Common myeloid progenitor, CD34-positive (primary cell): Measurements from ENCODE around the gene SLC25A34.

ENCODE experiments used
- CTCF ChIA-PET: fragments of 350-600 bp; sonication (Branson Sonifier 250); formaldehyde crosslinking; loops from one replicate; lab custom pipeline; 2021; ENCODE audit warnings: antibody characterized with exemption; lab: Charles Lee
- POLR2A ChIA-PET: fragments of 350-600 bp; sonication (Branson Sonifier 250); formaldehyde crosslinking; loops from one replicate; lab custom pipeline; 2021; ENCODE audit warnings: antibody characterized with exemption; lab: Charles Lee
- DNase-seq, 3 donors: peaks; one replicate each; pipeline versions ENCODE4 v3.0.0 to v3.0.0-alpha.2; 2013
- H3K27ac ChIP-seq, 2 experiments: 1 replicate in 1 of 2; 2 replicates in 1 of 2; pipeline ENCODE4 v1.7.0; 2013; ENCODE audit warnings: inconsistent platforms in 2 of 2, low read length in 2 of 2, mild to moderate bottlenecking in 2 of 2, low read depth in 1 of 2, moderate library complexity in 1 of 2; ENCODE audit not compliant: severe bottlenecking in 2 of 2, insufficient read depth in 1 of 2, poor library complexity in 1 of 2
- H3K27me3 ChIP-seq, 5 experiments: replicated peaks in 2 of 5; 1 replicate in 3 of 5; 2 replicates in 2 of 5; pipeline versions ENCODE4 v1.6.1 to v1.7.0; 2013; ENCODE audit warnings: low read length in 4 of 5, mild to moderate bottlenecking in 2 of 5, moderate library complexity in 2 of 5, inconsistent platforms in 1 of 5; ENCODE audit not compliant: insufficient read depth in 5 of 5, control insufficient read depth in 4 of 5
- H3K36me3 ChIP-seq, 4 experiments: 1 replicate in 2 of 4; 2 replicates in 2 of 4; pipeline versions ENCODE4 v1.6.1 to v1.7.0; 2013; ENCODE audit warnings: low read length in 3 of 4, control low read depth in 1 of 4, mild to moderate bottlenecking in 1 of 4; ENCODE audit not compliant: control insufficient read depth in 4 of 4, insufficient read depth in 4 of 4
- H3K4me1 ChIP-seq, 4 experiments: 1 replicate in 3 of 4; 2 replicates in 1 of 4; pipeline versions ENCODE4 v1.6.1 to v1.7.1; 2013; ENCODE audit warnings: low read length in 3 of 4, mild to moderate bottlenecking in 3 of 4, control low read depth in 1 of 4, inconsistent platforms in 1 of 4, moderate library complexity in 1 of 4; ENCODE audit not compliant: control insufficient read depth in 4 of 4, insufficient read depth in 4 of 4; ENCODE audit errors: control extremely low read depth in 1 of 4
- H3K4me3 ChIP-seq, 7 experiments: 1 replicate in 4 of 7; 2 replicates in 3 of 7; pipeline versions ENCODE4 v1.5.1 to v1.7.0; 2013; ENCODE audit warnings: mild to moderate bottlenecking in 7 of 7, low read length in 6 of 7, moderate library complexity in 6 of 7, inconsistent platforms in 2 of 7, low read depth in 2 of 7, control low read depth in 1 of 7; ENCODE audit not compliant: insufficient read depth in 4 of 7, control insufficient read depth in 1 of 7; ENCODE audit errors: extremely low read depth in 1 of 7
- H3K9me3 ChIP-seq, 5 experiments: 1 replicate in 4 of 5; 2 replicates in 1 of 5; pipeline versions ENCODE4 v1.6.1 to v1.7.1; 2013; ENCODE audit warnings: low read length in 4 of 5, mild to moderate bottlenecking in 2 of 5, inconsistent platforms in 1 of 5, low read depth in 1 of 5, moderate library complexity in 1 of 5; ENCODE audit not compliant: control insufficient read depth in 4 of 5, insufficient read depth in 2 of 5; ENCODE audit errors: control extremely low read depth in 1 of 5
- WGBS: methylation state at CpG from one replicate; pipeline ENCODE4 v1.1.5; 2013; ENCODE audit not compliant: insufficient coverage; 5-methylcytosine and 5-hydroxymethylcytosine counted together

Gene SLC25A34

DNA sequence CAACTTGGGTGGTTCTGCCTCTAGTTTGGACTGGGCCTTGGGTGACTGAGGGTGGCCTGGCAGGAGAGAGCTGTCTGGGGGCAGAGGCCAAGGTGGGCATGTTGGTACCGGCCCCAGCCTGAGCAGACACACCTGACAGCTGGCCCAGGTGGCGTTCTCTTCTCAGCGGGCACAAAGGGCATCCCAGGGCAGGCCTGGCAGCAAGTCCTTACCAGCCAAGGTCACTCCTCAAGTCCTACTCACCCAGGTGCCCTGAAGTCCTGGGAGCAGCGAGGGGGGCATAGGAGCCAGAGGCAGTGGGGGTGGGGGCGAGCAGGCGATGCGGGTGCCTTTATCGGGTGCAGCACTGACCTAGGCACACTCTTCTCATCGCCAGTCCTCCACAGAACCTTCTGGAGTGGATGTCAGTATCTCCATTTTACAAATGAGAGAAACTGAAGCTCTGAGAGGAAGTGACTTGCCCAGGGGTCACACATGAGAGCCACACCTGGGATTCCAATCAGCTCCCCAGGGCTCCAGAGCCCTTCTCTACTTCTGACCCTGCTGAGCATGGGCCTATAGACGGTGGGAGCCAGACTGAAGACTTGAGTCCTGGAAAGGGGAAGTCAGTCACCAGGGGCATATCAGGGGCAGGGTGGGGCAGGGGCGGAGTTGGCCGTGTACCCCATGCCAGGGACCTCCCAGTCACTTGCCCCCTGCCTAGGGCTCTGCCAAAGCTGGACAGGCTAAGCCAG, 587 bp upstream of the SLC25A34 start:
- H3K4me3 ChIP-seq: no peak overlapping the region
- 59% methylated on average over 7 of the region's 12 CpGs for WGBS
- peak; percentile 18 to 63 (median 52) for DNase-seq
- no peak overlapping the region for H3K27ac ChIP-seq
- peaks cover 0 to 3% (median 0%) of the 10 kb centered on the region in 4 experiments for H3K4me1 ChIP-seq
- CTCF ChIA-PET: no interaction called here
- H3K27me3 ChIP-seq: no peaks in the 10 kb centered on the region
- H3K36me3 ChIP-seq: peaks cover under 1 to 47% (median 30%) of the 10 kb centered on the region in 4 experiments
- H3K9me3 ChIP-seq: no peaks in the 10 kb centered on the region
- POLR2A ChIA-PET: no interaction called here

DNA sequence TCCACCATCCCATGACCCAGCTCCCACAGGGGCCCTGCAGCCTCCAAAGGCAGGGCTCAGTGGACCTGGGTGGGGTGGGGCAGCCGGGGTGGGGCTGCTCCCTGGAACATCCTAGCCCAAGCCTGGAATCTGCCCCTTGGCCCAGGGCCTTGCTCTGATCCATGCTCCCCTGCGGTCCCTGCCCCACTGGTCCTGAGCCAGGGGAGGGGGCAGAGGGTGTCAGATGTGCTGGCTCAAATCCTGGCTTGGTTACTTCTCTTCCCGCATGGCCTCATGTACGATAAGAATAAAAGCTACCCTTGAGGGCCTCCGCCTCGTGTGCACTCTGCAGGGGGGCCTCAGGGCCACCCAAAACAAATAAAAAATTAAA, 819 bp downstream of the SLC25A34 start:
- Histone ChIP-seq H3K4me3 (no peak overlapping the region), H3K27ac (no peak overlapping the region), H3K27me3 (no peaks in the 10 kb centered on the region), H3K36me3 (peaks cover 0 to 33% (median 17%) of the 10 kb centered on the region in 4 experiments), H3K4me1 (peaks cover 0 to 3% (median 1%) of the 10 kb centered on the region in 4 experiments), H3K9me3 (no peaks in the 10 kb centered on the region)
- ChIA-PET CTCF (interaction anchor here (6.9 kb wide), 1 partner anchor 142 kb away, joined by 69 read pairs; no protein-coding TSS in a partner anchor), POLR2A (interaction anchor here (0.7 kb wide), 2 partner anchors 97 to 180 kb away, joined by 3 read pairs; no protein-coding TSS in a partner anchor)
- DNase-seq: no peak
- 80% methylated on average over 5 of the region's 6 CpGs for WGBS

DNA sequence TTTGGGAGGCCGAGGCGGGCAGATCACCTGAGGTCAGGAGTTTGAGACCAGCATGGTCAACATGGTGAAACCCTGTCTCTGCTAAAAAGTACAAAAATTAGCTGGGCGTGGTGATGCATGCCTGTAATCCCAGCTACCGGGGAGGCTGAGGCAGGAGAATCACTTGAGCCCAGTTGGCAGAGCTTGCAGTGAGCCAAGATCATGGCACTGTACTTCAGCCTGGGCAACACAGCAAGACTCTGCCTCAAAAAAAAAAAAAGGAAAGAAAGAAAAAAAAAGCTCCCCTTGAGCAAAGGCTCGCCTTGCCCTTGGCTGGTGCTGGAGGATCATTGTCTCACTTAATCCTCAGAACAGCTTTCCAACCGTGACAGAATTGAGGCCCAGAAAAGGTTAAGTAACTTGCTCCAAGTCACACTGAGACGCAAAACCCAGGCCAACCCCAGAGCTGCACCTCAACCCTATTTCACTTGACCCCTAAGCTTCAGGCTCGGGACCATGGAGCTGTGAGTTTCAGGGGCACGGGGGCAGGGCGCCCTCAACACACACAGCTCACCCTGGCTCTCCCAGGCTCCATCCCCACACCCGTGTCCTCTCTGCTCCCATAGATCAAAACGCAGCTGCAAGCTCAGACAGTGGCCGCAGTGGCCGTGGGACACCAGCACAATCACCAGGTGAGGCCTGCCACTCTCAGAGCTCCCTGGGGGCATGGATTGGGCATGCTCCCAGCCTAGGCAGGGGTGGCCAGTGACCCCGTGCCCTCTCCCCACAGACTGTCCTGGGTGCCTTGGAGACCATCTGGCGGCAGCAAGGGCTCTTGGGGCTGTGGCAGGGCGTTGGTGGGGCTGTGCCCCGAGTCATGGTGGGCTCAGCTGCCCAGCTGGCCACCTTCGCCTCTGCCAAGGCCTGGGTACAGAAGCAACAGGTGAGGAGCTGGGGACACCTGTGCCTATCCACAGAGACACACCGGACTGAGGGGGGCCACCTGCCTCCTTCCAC, 1.6 kb downstream of the SLC25A34 start:
- POLR2A ChIA-PET: interaction anchor here (0.6 to 0.7 kb wide), 3 partner anchors 45 to 119 kb away, joined by 3 to 4 read pairs (median 3); no protein-coding TSS in a partner anchor
- H3K36me3 ChIP-seq: peaks cover 0 to 25% (median 13%) of the 10 kb centered on the region in 4 experiments
- H3K27me3 ChIP-seq: no peaks in the 10 kb centered on the region
- 93% methylated on average over 19 of the region's 20 CpGs for WGBS
- no peak overlapping the region for H3K4me3 ChIP-seq
- no peak overlapping the region for H3K27ac ChIP-seq
- CTCF ChIA-PET: interaction anchor here (0.7 to 6.9 kb wide), 4 partner anchors 10 to 143 kb away, joined by 3 to 69 read pairs (median 4); no protein-coding TSS in a partner anchor
- H3K4me1 ChIP-seq: peaks cover 0 to 3% (median 1%) of the 10 kb centered on the region in 4 experiments
- no peaks in the 10 kb centered on the region for H3K9me3 ChIP-seq
- DNase-seq: no peak

DNA sequence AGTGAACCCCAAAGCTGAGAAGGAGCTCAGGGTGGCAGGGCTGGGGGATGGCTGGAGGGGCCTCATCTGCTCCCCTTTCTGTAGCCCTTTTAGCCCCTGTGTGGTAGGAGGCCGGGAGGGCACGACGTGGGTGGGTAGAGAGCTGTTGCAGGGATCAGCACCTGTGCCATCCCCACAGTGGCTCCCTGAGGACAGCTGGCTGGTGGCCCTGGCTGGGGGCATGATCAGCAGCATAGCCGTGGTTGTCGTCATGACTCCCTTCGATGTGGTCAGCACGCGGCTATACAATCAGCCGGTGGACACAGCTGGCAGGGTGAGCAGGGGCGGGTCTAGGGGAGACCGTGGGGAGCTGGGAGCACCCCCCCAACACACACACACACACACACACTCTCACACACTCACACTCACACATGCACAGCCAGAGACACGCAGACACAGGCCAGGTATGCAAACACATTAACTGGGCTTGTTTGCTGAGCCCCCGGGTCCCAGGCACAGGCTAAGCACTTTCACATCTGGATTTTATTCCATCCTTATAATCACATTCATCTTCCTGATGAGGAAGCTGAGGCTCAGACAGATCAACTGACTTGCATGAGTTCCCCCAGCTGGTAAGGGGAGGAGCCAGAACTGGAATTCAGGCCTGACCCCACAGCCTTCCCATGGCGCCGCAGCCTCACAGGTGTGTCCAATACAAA, 2.5 kb downstream of the SLC25A34 start:
- ChIA-PET POLR2A (interaction anchor here (0.5 kb wide), 1 partner anchor 144 kb away, joined by 3 read pairs; no protein-coding TSS in a partner anchor), CTCF (interaction anchor here (0.7 to 6.9 kb wide), 7 partner anchors 9 to 144 kb away, joined by 3 to 69 read pairs (median 3); no protein-coding TSS in a partner anchor)
- DNase-seq: no peak
- H3K27ac ChIP-seq: no peak overlapping the region
- H3K9me3 ChIP-seq: no peaks in the 10 kb centered on the region
- no peaks in the 10 kb centered on the region for H3K27me3 ChIP-seq
- H3K4me3 ChIP-seq: no peak overlapping the region
- H3K36me3 ChIP-seq: peaks cover 0 to 16% (median 6%) of the 10 kb centered on the region in 4 experiments
- peaks cover 0 to 3% (median 1%) of the 10 kb centered on the region in 4 experiments for H3K4me1 ChIP-seq
- 95% methylated on average over 10 of the region's 15 CpGs for WGBS

DNA sequence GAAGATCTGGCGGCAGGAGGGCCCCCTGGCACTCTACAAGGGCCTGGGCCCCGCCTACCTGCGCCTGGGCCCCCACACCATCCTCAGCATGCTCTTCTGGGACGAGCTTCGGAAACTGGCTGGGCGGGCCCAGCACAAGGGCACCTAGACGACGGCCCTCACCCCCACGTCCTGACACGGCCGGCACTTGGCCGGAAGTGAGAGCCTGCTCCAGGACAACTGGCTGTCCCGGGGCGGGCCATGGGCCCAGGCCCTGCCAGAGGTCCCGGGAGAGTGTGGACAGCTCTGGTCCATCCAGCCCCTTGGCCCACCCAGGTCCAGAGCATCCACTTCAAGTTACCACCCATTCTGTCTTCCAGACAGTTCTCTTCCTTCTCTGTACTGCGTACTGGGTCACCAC, 3.2 kb downstream of the SLC25A34 start:
- WGBS: over 99% methylated on average over 16 of the region's 16 CpGs
- Histone ChIP-seq H3K27me3 (no peaks in the 10 kb centered on the region), H3K4me3 (no peak overlapping the region), H3K27ac (no peak overlapping the region), H3K9me3 (no peaks in the 10 kb centered on the region), H3K36me3 (peaks cover 0 to 9% (median 3%) of the 10 kb centered on the region in 4 experiments), H3K4me1 (peaks cover 0 to 3% (median 1%) of the 10 kb centered on the region in 4 experiments)
- ChIA-PET POLR2A (interaction anchor here (0.5 kb wide), 1 partner anchor 15 kb away, joined by 4 read pairs; no protein-coding TSS in a partner anchor), CTCF (interaction anchor here (0.9 to 6.9 kb wide), 5 partner anchors 10 to 145 kb away, joined by 3 to 69 read pairs (median 4); no protein-coding TSS in a partner anchor)
- DNase-seq: no peak

DNA sequence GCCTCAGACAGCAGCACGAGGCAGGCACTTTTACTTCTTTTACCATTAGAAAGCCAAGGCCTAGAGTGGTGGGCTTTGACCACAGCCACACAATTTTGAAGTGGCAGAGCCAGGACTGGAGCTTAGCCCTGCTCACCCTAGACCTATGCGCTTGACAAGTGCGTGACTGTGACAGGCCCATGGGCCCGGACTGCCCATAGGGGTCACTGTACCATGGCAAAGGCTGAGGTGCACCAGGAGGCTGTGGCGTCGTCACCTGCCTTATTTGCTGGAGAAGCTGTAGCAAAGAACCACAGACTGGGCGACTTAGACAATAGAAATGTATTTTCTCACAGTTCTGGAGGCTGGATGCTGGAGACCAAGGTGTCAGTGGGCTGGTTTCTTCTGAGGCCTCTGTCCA, 3.7 kb downstream of the SLC25A34 start:
- no peaks in the 10 kb centered on the region for H3K27me3 ChIP-seq
- H3K4me1 ChIP-seq: peaks cover 0 to 3% (median 1%) of the 10 kb centered on the region in 4 experiments
- no peak overlapping the region for H3K27ac ChIP-seq
- WGBS: 96% methylated on average over 7 of the region's 7 CpGs
- ChIA-PET POLR2A (interaction anchor here (0.5 kb wide), 1 partner anchor 16 kb away, joined by 4 read pairs; no protein-coding TSS in a partner anchor), CTCF (interaction anchor here (0.6 to 6.9 kb wide), 6 partner anchors 10 to 145 kb away, joined by 3 to 69 read pairs (median 4); no protein-coding TSS in a partner anchor)
- no peak overlapping the region for H3K4me3 ChIP-seq
- DNase-seq: no peak
- H3K36me3 ChIP-seq: peaks cover 0 to 4% (median 1%) of the 10 kb centered on the region in 4 experiments
- H3K9me3 ChIP-seq: no peaks in the 10 kb centered on the region
